OCI-LY1 (cell line): ENCODE measurements around the gene MBIP.

Source experiments
- EZH2 ChIP-seq: fragments of 200-600 bp; sonication (generic), shearing (Covaris generic); IDR thresholded peaks from 2 replicates; pipeline ENCODE4 v1.8.0; 2017; ENCODE audit warnings: borderline replicate concordance, mixed run types, mild to moderate bottlenecking, antibody characterized with exemption, low read length, moderate library complexity, mixed read lengths
- TF ChIP-seq, protein P1 (sequence below): fragments of 200-600 bp; sonication (generic), shearing (Covaris generic); IDR thresholded peaks from 2 replicates; pipeline ENCODE4 v1.5.1; 2017; ENCODE audit warnings: mild to moderate bottlenecking, antibody characterized with exemption, low read length, moderate library complexity, mixed read lengths

DNA sequence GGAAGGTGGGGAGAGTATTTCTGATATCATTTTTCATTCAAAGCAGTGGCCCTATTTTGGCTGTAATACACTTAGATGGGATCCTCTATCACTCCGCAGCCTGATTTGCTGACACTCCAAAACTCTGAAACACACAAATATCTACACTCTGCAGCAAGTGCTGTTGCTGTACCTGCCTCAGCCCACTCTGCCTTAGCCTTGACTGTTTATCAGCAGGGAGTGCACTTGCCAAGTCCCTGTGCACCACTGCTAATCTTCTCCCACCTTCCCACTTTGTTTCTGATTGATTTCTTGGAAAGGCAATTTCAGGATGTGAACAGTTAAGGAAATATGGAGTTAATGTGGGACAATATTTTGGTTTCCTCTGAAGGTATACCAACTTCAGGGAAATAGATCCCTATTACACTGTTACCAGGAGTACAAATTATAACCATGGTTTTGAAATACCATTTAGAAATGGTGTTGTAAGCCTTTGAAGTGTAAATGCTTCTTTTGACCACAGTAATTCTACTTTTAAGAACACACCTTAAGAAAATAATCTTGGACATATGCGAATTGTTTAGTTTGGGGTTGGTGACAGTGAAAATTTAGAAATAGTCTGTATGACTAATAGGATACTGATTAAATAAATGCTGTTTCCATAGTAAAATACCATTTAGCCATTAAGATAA, 59.3 kb downstream of the MBIP start:
- TF ChIP-seq, protein P1, sequence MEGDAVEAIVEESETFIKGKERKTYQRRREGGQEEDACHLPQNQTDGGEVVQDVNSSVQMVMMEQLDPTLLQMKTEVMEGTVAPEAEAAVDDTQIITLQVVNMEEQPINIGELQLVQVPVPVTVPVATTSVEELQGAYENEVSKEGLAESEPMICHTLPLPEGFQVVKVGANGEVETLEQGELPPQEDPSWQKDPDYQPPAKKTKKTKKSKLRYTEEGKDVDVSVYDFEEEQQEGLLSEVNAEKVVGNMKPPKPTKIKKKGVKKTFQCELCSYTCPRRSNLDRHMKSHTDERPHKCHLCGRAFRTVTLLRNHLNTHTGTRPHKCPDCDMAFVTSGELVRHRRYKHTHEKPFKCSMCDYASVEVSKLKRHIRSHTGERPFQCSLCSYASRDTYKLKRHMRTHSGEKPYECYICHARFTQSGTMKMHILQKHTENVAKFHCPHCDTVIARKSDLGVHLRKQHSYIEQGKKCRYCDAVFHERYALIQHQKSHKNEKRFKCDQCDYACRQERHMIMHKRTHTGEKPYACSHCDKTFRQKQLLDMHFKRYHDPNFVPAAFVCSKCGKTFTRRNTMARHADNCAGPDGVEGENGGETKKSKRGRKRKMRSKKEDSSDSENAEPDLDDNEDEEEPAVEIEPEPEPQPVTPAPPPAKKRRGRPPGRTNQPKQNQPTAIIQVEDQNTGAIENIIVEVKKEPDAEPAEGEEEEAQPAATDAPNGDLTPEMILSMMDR, result no peak
- no peak for TF ChIP-seq EZH2
